ENCODE measurements around the gene TTC39B.

The TTC39B gene

GRCh38 chr9:15229409-15229808, 77.6 kb downstream of the TTC39B start:
- no peak for DNase-seq (ENCODE audit: low read depth in 2 of 3, low spot score in 2 of 3)

DNA sequence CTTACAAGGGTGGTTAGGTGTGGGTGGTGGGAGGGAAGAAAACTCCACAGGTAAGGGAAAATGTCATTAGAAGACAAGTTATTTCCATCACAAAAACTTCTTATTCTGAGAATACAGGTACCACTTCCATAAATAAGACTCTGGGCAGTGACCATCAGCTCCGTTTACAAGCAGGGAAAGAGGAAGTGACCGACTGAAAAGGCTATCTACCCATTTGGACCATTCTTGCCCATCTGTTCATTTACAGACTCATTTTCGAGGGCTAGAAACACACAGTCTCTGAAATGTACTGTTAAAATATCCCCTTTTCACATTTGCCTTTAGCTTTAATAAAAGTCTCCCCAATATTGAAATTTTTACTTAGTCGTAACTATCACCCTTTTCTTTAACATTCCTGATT, 79.5 kb downstream of the TTC39B start:
- no peak for DNase-seq (ENCODE audit: low read depth in 2 of 3, low spot score in 2 of 3)

- DNase-seq (ENCODE audit: low read depth in 2 of 3, low spot score in 2 of 3), result no peak
These were observed 81.4 kb downstream of the TTC39B start for GRCh38 chr9:15225564-15226126.

DNA sequence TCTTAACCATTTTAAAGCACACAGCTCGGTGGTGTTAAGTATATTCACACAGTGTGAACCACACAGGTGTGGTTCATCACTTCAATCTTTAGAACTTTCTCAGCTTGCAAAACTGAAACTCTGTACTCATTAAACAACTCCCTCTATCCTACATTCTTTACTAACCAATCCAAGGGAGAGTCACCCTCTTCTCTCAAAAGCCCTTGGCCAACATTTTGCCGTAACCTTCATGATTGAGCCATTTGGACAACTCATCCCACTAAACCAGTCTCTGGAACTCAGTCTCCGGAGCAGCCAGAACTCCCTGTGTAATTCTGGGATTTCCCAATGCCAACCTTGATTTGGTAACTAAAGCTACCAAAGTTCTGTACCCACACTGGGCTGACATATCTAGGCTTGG, 84.7 kb downstream of the TTC39B start:
- no peak for DNase-seq (ENCODE audit: low read depth in 2 of 3, low spot score in 2 of 3)

GRCh38 chr9:15221746-15222145, 85.3 kb downstream of the TTC39B start:
- DNase-seq (ENCODE audit: low read depth in 2 of 3, low spot score in 2 of 3), result no peak

GRCh38 chr9:15220658-15221318, 86.2 kb downstream of the TTC39B start:
- no peak for DNase-seq (ENCODE audit: low read depth in 2 of 3, low spot score in 2 of 3)

DNA sequence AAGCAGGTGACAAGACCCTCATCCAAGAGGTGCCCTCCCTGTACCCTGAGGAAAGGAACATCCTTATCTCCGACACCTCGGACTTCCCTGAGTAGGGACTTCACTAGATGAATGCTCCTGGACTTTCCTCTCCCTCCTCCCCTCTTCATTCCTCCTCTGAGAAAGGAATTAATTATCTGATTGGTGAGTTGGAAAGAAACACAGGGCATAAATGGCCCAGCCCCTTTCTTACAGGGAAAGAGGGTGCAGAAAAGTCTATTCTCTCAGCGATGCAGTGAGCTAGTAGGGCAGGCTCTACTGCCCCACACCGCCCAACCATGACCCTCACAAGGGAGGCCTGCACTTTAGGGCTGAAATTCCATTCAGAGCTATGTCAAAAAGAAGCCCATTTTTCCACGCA, 87.5 kb downstream of the TTC39B start:
- DNase-seq (ENCODE audit: low read depth in 2 of 3, low spot score in 2 of 3), result no peak

DNA sequence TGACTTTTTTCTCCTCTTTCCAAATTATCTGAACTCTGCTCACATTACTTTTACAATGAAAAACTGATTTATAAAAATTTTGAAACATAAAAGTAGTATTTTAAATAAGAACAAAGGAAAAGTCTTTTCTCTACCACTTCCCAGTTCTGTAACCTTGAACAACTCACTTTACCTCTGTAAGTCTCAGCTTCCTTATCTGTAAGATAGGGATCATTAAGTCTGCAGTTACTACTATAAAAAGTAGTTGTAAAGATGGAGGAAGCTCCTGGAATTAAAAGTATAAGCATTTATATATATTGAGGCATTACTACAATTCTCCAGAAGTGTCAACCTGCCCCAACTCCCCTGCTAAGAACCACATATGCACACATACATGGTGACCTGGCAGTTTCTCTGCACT, 88.0 kb downstream of the TTC39B start:
- DNase-seq (ENCODE audit: low read depth in 2 of 3, low spot score in 2 of 3), result no peak

DNA sequence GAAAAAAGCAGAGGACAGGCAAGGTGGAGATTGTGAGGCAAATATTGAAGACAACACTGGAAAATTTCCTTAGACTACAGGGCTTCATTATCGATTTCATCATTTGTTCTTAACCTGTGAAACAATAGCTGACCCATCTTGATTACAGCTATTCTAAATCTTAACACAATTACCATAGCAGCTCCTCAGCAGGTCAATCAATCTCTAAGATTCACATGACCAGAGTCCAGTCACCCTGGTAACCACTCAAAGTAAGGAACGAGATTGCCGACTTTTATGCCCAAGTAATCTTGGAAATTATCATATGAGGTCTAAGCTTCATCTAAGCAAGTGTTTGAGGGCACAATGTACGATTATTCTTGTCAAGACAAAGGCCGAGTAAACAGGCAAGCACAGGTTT, 93.8 kb downstream of the TTC39B start:
- DNase-seq (ENCODE audit: low read depth in 2 of 3, low spot score in 2 of 3), result no peak

DNA sequence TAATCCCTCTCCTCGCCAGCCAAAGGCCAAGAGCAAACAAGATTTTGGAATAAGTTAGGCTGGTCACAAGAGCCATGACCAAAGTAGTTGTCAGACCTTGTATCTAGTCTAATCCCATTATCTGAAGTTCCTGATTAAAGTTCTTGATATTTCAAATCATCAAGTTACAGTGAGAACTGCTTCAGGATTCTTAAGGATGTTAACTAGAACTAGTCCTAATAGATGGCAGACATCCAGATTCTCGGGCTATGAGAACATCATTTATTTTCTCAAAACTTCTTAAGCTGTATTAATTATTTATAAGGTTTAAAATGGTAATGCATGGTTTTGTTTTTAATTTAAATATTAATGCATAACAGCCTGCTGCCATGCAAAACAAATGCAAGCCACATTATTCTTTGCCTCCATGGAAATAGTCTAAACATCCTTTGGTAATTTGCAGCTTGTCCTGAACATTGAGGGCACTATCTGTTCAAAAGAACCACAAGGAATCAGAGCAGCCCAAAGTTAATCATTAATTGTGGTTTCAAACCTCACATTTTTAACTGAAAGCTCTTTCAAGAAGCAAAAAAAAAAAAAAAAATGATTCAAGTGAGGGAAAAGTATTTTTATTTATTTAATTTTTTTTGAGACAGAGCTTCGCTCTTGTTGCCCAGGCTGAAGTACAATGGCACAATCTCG, 95.1 kb downstream of the TTC39B start:
- no peak for DNase-seq (ENCODE audit: low read depth in 2 of 3, low spot score in 2 of 3)

- DNase-seq (ENCODE audit: low read depth in 2 of 3, low spot score in 2 of 3), result peak in 1 of 3 experiments; percentile 31
These were observed 95.7 kb downstream of the TTC39B start for GRCh38 chr9:15211160-15211814.

DNA sequence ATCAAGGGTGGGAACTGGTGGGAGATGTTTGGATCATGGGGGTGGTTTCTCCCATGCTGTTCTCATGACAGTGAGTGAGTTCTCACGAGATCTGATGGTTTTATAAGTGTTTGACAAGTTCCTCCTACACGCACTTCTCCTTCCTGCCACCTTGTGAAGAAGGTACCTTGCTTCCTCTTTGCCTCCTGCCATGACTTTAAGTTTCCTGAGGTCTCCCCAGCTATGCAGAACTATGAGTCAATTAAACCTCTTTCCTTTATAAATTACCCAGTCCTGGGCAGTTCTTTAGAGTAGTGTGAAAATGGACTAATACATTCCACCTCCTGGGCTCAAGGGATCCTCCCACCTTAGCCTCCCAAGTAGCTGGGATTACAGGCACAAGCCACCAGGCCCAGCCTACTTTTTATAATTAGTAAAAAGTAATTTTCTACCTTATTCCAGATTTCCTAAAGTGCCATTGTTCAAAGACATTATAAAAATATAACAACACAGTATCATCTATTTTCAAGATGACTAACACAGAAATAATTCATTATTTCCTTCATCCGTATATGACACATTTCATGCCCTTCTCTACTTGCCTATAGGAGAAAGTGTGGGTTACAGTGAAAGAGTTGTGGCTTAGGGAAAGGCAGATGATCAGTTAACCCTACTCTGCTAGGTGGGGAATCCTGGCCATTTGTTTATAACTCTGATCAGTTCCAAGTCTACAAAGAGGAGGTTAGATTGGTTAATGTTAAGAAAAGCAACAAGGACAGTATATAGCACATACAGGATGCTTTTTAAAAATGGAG, 99.9 kb downstream of the TTC39B start:
- no peak for DNase-seq (ENCODE audit: low read depth in 2 of 3, low spot score in 2 of 3)

DNA sequence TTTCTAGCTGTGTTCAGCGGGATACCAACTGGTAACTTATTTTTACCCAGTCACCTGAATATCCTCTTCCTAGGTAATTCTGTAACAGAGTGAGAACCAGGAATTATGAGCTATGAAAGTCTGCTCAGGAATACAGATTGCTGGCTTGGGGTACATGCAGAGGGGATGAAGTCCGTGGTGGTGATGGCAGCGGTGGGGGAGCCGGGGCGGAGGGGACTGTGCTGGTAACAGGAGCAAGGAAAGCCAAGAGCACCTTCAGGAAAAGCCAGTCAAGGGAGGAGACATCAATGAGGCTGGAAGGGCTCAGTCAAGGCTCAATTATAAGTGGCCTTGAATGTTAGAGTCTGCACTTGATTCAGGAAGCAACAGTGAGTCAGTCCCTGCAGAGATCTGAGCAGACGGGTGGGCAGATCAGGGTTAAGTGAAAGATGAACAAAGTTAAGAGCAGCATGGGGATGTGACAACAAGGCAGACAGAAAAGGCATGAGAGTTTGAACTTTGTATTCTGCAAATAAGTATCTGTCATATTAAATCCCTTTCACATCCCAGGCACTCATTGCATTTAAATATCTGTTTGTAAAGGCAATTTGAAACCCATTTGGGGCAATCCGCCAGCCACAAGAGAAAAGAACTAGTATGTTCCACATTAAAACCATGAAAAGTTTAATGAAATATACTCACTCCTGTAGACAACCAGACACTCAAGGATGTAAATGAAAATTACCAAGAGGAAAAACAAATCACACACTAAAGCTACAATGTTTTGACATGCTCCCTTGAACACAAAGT, 101.2 kb downstream of the TTC39B start:
- no peak for DNase-seq (ENCODE audit: low read depth in 2 of 3, low spot score in 2 of 3)

DNA sequence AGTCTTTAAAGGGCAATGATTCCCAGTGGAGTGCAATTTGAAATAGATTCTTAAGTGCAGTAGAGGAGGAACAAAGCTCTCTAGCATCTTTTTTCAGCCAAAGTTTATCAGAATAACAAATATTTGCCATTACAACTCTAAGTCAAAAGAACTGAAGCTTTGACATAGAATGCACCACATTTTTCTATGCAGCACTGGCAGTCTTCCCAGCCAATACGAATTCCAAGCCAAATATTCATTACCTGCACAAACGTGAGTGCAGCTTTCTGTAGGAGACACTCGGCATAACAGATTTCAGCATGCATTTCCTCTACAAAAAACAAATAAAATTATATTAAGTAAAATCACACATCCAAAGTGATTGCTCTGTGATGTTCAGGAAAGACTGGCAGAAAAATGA, 103.4 kb downstream of the TTC39B start:
- DNase-seq (ENCODE audit: low read depth in 2 of 3, low spot score in 2 of 3), result no peak

DNA sequence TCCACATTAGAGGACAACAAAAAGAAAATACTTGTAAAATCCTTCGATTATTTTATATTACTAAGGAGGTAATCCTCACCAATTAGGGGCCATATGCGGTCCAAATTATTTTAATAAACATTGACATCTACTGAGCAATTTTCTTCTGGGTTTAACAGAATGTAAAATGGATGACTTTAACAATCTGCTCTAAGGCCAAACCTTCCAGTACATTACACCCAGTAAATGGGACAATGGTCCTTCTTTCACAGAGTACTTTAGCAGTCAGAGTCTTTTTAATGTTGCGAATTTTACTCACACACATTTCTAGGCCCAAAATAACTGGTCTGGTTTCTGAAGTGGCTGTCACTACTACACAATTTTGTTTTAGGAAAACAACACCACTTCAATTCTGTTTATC, 106.9 kb downstream of the TTC39B start:
- DNase-seq (ENCODE audit: low read depth in 2 of 3, low spot score in 2 of 3), result no peak

DNA sequence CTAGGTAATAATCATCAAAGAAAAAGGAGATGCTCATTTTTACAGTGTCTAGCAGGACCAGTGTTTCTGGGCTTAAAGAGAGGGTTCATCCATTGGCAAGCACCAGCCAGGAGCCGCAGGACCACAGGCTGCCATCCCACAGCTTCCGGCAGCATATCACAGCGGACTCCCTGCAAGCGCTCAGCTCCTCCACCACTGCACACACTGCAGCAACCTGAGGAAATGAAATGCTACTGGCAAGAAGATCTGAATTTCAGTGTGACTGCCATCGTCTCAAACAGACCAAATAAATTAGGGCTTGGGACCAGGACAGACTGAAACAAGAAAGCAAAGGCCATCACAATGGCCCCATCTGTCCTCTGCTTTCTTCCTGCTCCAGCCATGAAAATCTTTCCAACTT, 114.2 kb downstream of the TTC39B start:
- no peak for DNase-seq (ENCODE audit: low read depth in 2 of 3, low spot score in 2 of 3)

DNA sequence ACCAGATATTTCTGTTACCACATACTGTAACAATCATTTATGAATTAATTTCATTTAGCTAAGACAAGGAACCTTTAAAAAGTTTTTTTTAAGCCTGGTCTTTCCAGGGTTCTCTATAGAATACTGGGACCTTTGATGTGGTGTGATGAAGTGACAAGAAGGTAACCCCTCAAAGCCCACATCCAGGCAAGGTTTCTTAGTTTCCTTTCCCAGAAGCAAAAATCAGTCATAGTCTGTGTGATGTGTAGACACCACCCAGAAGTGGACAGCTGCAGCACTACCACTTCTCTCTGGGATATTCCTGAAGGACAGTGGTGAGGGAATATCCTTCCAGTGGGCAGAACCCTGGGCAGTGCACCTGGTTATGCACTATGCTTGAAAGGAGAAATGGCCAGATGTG, 115.6 kb downstream of the TTC39B start:
- no peak for DNase-seq (ENCODE audit: low read depth in 2 of 3, low spot score in 2 of 3)

DNA sequence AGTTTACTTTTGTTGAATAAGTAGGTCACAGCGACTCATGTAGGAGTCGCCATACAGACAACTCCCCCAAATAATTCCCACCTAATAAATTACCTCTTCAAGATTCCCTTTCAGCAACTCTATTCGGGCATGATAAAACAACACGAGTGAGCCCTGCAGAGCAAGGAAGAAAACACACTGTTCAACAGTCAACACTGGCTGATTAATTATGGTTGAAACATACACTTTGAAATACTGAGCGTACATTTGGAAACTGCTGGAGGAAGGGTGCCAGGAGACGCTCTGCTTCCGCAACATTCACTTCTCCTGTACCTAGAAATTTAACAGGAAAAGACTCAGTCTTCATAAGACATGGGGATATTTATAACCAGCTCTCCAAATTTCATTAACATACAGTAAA, 117.5 kb downstream of the TTC39B start:
- no peak for DNase-seq (ENCODE audit: low read depth in 2 of 3, low spot score in 2 of 3)

GRCh38 chr9:15187589-15187988, 119.4 kb downstream of the TTC39B start:
- no peak for DNase-seq (ENCODE audit: low read depth in 2 of 3, low spot score in 2 of 3)

GRCh38 chr9:15182730-15183129, 124.3 kb downstream of the TTC39B start:
- no peak for DNase-seq (ENCODE audit: low read depth in 2 of 3, low spot score in 2 of 3)

DNA sequence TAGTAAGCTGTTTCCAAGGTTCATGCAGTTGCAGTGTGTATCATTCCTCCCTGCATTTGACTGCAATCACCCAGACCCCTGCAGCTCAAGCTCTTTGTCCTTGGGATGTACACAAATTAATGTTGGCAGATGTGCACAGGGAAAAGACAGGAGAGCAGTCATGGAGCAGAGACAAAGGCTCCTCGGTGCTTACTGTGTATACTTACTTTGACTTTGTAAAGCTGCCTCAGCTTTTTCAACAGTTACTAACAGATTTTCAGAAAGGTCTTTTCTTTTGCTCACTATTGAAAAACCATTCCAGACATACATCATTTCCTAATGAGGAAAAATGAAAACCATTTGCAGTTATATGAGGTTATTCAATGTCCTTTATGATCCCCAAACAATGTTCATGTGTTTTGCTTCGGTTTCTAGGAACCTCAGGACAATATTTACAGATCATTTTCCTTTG, 124.9 kb downstream of the TTC39B start:
- no peak for DNase-seq (ENCODE audit: low read depth in 2 of 3, low spot score in 2 of 3)
